Neutrophil (primary cell): ENCODE data around the gene RPUSD3.

ENCODE experiments used
- H3K27ac ChIP-seq: fragments of 200-600 bp; sonication (generic); 2 replicates; pipeline ENCODE4 v1.5.1; 2016; ENCODE audit warnings: mild to moderate bottlenecking, moderate library complexity
- H3K27me3 ChIP-seq: fragments of 200-600 bp; sonication (generic); 2 replicates; pipeline ENCODE4 v1.6.0; 2016; ENCODE audit warnings: mild to moderate bottlenecking
- H3K36me3 ChIP-seq: fragments of 200-600 bp; sonication (generic); 2 replicates; pipeline ENCODE4 v1.5.1; 2017
- H3K4me1 ChIP-seq, 2 experiments: fragments of 200-600 bp in 1 of 2; sonication (generic) in 1 of 2; 1 replicate in 1 of 2; 2 replicates in 1 of 2; pipeline versions ENCODE4 v1.5.1 to v1.6.1; 2013 to 2016; ENCODE audit warnings: low read depth in 1 of 2, low read length in 1 of 2, mild to moderate bottlenecking in 1 of 2, moderate library complexity in 1 of 2; ENCODE audit not compliant: control insufficient read depth in 1 of 2, insufficient read depth in 1 of 2
- H3K4me3 ChIP-seq, 2 experiments: fragments of 200-600 bp in 1 of 2; sonication (generic) in 1 of 2; 1 replicate in 1 of 2; 2 replicates in 1 of 2; pipeline ENCODE4 v1.5.1; 2013 to 2016; ENCODE audit warnings: low read depth in 1 of 2, low read length in 1 of 2, mild to moderate bottlenecking in 1 of 2, moderate library complexity in 1 of 2
- H3K9me3 ChIP-seq: fragments of 200-600 bp; sonication (generic); 2 replicates; pipeline ENCODE4 v1.5.1; 2016
- TF ChIP-seq, protein P1 (sequence below): fragments of 200-600 bp; sonication (generic); IDR thresholded peaks from 2 replicates; pipeline ENCODE4 v1.5.1; 2016; ENCODE audit warnings: antibody characterized with exemption

RPUSD3 gene

GRCh38 chr3:9794400-9794799 lies 49.4 kb downstream of the RPUSD3 start:
- Histone ChIP-seq H3K9me3 (no peaks in the 10 kb centered on the region), H3K27ac (peak overlapping the region; percentile 99), H3K4me1 (peaks cover 47 to 48% of the 10 kb centered on the region in 2 experiments), H3K36me3 (peaks cover 61% of the 10 kb centered on the region), H3K4me3 (peak overlapping the region; percentile 87 to 88), H3K27me3 (no peaks in the 10 kb centered on the region)
- TF ChIP-seq, protein P1, sequence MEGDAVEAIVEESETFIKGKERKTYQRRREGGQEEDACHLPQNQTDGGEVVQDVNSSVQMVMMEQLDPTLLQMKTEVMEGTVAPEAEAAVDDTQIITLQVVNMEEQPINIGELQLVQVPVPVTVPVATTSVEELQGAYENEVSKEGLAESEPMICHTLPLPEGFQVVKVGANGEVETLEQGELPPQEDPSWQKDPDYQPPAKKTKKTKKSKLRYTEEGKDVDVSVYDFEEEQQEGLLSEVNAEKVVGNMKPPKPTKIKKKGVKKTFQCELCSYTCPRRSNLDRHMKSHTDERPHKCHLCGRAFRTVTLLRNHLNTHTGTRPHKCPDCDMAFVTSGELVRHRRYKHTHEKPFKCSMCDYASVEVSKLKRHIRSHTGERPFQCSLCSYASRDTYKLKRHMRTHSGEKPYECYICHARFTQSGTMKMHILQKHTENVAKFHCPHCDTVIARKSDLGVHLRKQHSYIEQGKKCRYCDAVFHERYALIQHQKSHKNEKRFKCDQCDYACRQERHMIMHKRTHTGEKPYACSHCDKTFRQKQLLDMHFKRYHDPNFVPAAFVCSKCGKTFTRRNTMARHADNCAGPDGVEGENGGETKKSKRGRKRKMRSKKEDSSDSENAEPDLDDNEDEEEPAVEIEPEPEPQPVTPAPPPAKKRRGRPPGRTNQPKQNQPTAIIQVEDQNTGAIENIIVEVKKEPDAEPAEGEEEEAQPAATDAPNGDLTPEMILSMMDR = no peak

DNA sequence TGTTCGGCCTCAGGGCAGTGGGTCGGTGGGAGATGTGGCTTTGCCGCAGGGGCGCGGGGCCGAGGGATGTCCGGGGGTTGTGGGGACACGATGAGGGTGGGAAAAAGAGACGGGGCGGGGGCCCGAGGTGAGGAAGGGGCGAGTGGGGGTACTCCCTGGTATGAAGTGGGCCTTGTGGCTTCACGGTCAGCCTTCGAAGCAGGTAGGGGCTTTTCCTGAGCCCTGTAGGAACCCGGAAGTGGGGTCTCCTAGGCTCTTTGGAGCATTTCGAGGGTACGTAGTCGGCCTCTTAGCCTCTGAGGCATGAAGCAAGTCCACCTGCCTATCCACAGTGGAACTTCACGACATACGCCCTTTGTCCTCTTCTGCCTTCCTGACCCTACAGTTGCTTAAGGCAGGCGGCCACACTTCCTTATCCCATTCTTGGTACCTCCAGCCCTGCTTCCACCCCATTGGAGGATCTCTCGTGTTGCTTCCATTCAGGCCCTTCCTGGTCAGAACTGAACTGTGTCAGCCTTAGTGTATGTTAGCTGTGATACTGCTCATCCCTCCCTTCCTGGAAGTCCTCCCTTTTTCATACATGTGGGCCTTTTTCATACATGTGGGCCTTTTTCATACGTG lies 50.5 kb downstream of the RPUSD3 start:
- peaks cover 47 to 48% of the 10 kb centered on the region in 2 experiments for H3K4me1 ChIP-seq

DNA sequence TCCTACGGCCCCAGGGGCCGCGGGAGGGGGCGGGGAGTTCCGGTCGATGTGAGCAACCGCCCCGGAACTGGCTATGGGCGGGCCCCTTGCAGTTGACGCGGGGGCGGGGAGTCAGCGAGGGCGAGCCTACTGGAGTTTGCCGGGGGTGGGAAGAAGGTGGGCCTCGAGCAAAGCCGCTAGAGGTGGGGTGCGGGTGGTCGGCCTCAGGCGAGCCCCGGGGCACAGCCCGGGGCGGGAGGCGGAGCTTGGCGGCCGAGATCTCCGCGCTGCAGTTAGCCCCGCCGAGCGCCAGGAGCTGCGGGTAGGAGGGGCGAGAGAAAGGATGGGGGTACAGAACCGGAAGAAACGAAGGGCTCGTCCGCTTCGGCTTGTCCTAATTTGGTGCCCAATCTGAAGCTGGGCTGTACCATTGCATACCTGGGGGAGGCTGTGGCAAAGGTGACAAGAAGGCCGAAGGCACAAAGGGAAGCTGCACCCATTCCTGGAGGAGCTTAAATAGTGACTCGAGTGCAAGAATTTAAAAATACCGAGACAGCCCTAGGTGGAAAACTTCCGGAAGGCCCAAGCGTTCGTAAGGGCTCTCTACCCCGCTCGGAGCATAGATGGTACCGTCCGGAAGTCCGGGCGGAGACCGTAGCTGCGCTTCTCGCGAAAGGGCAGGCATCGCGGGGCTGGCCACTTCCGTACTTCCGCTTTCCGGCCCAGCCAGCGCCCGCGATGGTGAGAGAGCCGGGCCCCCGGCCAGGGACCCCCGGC lies 51.2 kb downstream of the RPUSD3 start, which contains the start of the genes ARPC4 and TADA3:
TSS of gene ARPC4 (plus strand) at position 678 of the 756 bp plus-strand sequence. CDS start at position 718, 40 bp downstream.
TSS of gene TADA3 (minus strand) at position 69 of the 756 bp plus-strand sequence. CDS start 1,007 bp downstream, outside the sequence.
- Histone ChIP-seq H3K36me3 (peaks cover 56% of the 10 kb centered on the region), H3K27ac (peak within 1 kb of the TSS; percentile 99), H3K4me1 (peaks cover 47 to 48% of the 10 kb centered on the region in 2 experiments), H3K9me3 (no peaks in the 10 kb centered on the region), H3K4me3 (peak within 1 kb of the TSS; percentile 87 to 88), H3K27me3 (no peaks in the 10 kb centered on the region)
- TF ChIP-seq, protein P1 = peak; percentile 65

More for the DNA sequence above, 50.5 kb downstream of the RPUSD3 start:
- Histone ChIP-seq H3K9me3 (no peaks in the 10 kb centered on the region), H3K27me3 (no peaks in the 10 kb centered on the region), H3K27ac (peak overlapping the region; percentile 99), H3K36me3 (peaks cover 58% of the 10 kb centered on the region), H3K4me3 (peak overlapping the region; percentile 87 to 88)
- TF ChIP-seq, protein P1 = no peak

GRCh38 chr3:9791790-9792404 lies 51.9 kb downstream of the RPUSD3 start:
- Histone ChIP-seq H3K36me3 (peaks cover 56% of the 10 kb centered on the region), H3K9me3 (no peaks in the 10 kb centered on the region), H3K4me1 (peaks cover 47 to 48% of the 10 kb centered on the region in 2 experiments), H3K4me3 (peak overlapping the region; percentile 87 to 88), H3K27ac (peak overlapping the region; percentile 99), H3K27me3 (no peaks in the 10 kb centered on the region)
- TF ChIP-seq, protein P1 = no peak

DNA sequence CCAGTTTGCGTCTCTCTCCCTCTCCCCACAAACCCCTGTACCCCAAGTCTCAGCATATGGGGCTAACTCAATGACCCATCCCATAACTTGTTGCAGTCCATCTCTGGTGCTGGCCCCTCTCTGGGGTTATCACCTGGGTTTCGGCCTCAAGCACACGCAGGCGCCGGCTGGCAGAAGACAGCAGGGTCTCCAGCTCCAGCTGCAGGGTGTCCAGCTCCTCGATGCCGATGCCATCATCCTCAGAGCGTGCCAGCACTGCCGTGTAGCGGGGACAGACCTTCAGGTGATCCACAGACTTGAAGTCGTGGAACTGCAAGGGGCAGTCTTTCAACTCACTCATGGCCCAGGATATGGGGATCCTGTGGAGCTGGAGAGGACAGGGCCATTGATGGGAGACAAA lies 52.7 kb downstream of the RPUSD3 start:
- Histone ChIP-seq H3K4me3 (peak overlapping the region in 1 of 2 experiments; percentile 88), H3K27me3 (no peaks in the 10 kb centered on the region), H3K9me3 (no peaks in the 10 kb centered on the region), H3K4me1 (peaks cover 47 to 48% of the 10 kb centered on the region in 2 experiments), H3K36me3 (peaks cover 58% of the 10 kb centered on the region), H3K27ac (peak overlapping the region; percentile 99)
- TF ChIP-seq, protein P1 = no peak
